Left cardiac atrium (tissue), 4 donors: ENCODE results near the gene NOTO. TPM values are rescaled to one million over a fixed set of nuclear protein-coding genes. Genes with fewer than 3 reads are reported as not detected.

Experiments used
- ATAC-seq, 2 donors: fragments of 200-7000 bp; cut with Tn5 transposase; one replicate each; pipeline ENCODE4 v1.9.1; 2020; ENCODE audit warnings: mild to moderate bottlenecking in 2 of 2, moderate library complexity in 2 of 2
- DNase-seq: peaks from one replicate; pipeline ENCODE4 v3.0.0-alpha.2; 2020
- intact Hi-C, 2 donors: fragments of 100-400 bp; cut with DNase I; formaldehyde crosslinking; loops; one replicate each; pipeline versions ENCODE4 v1.14.1 to v1.15.1; 2022 to 2023
- total RNA-seq, 2 donors: library from RNA; stranded (reverse); fragmentation: NEBNext Ultra II Directional; extraction: Animal tissue kit (Norgen Biotek cat#: 25700); gene quantifications; one replicate each; pipeline ENCODE4 v1.2.1, GENCODE V29; 2021
- donor health status: DM: no; HTN: yes; CAD: no.
- donor health status: DM: no; HTN: yes; CAD: no; lungs with severe emphysema.
- donor health status: DM: yes; HTN: yes; CAD: no.
- donor health status: Dilated cardiomyopathy.

The NOTO gene
- total RNA-seq, 2 donors from 2014 or later, result not detected

DNA sequence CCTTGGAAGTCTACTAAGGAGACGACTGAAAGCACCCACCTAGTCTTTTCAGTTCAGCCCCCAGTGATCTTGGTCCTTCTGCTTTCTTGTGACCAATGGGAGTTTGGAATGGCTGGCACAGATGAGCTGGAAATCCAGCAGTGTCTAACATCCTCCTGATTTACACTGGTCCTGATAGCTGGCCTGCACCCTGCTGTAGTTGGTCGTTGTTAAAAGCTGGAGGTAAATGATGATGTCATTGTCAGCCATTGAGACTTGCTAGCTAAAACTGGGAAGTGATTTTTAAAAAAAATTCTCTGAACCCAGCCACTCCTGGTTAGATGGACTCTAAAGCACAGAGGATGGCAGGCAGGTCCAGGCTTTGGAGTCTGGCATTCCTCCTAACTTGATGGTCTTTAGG lies 51.0 kb downstream of the NOTO start:
- intact Hi-C loops, result no loop called here
- ATAC-seq (no peak), DNase-seq (no peak)

DNA sequence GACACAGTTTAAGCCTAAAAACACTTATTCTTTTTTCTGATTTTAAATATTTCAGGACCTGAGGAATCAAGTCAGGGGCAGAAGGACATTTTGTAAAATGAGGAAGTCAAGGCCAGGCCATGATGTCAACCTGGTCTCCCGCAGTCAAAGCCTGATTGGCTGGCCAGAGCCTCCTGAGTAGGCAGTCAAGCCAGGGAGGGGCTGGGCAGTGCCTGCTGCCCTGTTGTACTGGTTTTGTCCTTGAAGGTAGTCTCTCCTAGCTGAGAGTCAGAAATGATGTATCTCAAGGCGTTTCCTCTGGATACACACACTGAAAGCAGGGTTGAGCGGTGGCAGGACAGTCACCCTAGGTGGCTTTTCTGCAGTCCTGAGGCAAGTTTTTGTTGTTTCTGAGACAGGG lies 51.5 kb downstream of the NOTO start:
- ATAC-seq (no peak), DNase-seq (no peak)
- intact Hi-C loops, result no loop called here

DNA sequence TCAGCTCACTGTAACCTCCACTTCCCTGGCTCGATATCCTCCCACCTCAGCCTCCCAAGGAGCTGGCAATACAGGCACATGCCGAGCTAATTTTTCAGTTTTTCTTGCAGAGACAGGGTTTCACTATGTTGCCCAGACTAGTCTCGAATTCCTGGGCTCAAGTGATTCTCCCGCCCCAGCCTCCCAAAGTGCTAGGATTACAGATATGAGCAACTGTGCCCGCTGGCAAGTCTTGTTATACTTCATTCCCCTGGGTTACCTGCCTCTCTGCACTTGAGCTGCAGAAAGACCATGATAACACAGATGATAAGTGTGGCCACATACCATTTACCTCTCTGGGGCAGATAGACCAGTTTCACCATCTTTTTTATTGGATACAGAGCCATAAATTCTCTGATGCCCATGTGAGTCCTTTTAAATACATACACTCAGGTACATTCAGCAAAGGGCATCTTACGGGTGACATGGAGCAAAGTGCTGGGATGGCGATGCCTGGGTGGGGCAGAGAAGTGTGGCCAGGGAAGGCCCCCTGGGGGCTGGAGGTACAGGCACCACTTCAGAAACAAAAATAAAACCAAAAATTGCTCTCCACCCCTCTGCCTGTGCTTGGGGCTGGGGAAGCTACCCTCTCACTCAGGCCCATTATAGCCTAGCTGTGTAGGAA lies 52.1 kb downstream of the NOTO start:
- ATAC-seq (no peak), DNase-seq (no peak)
- intact Hi-C loops, result no loop called here

DNA sequence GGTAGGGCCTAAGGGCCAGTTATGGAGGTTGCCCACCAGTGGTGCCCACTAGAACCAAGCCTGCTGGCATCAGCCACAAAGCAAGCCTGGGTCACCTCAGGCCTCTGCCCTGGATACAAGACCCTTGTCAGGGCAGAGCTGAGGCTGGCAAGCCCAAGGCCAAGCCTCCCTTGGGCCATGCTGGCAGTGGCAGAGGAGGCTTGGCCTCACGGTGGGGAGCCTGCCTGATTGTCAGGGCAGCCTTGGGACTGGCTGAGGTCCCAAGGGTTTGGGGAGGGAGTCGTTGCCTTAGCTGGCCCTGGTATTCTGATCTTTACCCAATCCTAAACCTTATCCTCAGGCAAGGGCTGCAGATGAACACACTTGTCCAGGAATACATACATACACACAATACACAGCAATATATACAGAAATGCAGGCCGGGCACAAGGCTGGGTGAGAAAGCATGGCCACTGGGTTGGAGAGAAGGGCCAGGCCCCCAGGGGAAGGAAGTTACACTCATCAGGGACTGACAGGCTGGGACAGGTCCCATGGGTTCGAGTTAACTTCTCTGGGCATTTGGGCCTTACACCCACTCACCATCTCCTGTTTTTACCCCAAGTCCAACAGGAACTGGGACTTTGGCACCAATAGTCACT lies 52.8 kb downstream of the NOTO start:
- DNase-seq, result no peak
- intact Hi-C loops, result no loop called here

DNA sequence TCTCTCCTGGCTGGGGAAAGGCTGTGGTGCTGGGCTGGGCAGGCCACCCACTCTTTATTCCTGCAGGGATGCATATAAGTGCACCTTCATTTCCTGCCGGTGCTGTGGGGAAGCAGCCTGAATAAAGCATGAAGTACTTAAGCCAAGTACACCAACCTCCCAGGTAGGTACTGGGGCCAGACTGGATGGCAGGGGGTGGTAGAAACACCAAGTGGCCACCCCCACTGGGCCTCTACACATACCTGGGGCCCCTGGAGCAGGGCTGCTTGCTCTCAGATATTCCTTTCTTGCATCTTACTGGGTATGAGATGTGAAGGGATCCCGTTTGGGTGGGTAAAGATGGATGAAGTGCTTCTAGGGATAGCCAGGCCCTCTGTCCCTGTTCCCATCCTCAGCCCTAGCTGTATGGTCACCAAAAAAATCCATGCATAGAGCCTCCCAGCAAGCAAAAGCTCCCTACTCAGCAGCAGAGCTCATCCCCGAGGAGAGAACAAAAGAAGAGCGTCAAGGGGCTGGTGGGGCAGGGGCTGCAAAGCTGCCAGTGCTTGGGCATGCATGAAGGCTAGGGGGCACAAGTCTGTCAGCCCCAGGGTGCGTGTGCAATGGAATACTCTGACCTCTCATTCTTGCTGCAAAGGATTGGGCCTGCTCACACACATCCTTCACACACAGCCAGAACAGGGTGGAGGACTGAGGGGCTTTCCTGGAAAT lies 53.7 kb downstream of the NOTO start:
- intact Hi-C loops, result no loop called here
- DNase-seq (no peak), ATAC-seq (no peak)

More for the DNA sequence above, 52.8 kb downstream of the NOTO start:
- ATAC-seq, result peak; percentile 5 to 48

DNA sequence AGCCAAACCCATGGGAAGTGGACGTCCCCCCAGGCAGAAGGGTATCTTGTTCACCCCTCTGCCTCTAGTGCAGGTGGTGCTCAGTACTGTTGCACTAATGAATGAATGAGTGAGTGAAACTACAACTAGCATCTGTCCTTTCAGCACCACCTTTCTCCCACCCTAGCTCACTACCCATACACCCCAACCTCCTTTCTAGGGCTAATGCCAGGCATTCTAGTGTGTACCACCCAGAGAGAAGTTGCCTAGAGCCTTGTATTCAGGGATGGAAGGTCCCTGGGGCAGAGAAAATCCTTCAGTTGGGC lies 54.2 kb downstream of the NOTO start:
- DNase-seq, result no peak
- intact Hi-C loops, result no loop called here
- no peak for ATAC-seq

DNA sequence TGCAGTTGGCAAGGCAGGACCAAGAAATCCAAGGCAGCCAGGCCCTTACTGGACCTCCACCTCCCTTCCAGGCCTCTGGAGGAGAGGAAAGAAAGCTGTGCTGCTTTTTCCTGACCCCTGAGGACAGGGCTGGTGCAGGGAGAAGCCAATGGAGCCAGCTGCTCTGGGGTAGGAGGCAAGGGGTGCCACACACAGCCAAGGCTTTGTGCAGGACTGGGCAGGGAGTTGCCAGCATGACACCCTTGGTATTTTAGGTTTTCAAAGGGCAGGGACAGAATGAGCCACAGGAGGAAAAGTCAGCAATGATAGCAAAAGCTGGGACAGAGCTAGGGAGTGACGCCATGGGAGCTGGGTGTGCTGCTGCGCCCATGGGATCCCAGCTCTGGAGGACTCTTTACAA lies 54.6 kb downstream of the NOTO start:
- intact Hi-C loops, result no loop called here
- DNase-seq (no peak), ATAC-seq (no peak)

DNA sequence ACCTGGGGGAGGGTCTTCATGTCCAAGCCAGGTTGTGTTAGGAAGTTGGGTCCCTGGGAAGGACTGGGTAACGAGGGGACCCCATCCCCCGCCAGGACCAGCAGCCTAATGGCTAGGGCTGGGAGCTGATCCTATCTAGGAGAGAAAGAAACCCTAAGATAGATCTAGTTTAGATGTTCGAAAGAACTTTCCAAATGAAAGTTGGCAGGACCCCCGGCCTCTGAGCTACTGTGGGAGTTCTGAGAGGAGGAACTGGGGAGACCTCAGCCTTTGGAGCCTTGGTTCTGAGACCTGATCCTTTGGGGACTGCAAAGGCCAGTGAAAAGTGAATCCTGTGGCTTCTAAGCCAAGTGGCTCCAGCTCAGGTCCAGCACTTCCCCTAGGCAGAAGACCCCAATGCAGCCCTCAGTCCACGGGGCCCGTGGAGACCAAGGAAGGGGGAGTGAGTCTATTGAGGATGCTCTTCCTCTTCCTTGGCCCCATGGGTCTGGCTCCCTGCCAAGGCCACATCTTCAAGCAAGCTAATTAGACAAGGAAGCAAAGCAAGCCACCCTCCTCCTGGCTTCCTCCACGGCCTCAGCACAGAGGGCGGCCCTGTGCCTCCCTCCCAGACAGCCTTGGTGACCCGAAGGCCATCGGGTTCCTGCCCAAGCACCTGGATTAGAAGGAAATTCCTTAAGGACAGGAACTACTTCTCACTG lies 55.2 kb downstream of the NOTO start:
- ATAC-seq, result no peak
- DNase-seq, result no peak
- intact Hi-C loops, result no loop called here

DNA sequence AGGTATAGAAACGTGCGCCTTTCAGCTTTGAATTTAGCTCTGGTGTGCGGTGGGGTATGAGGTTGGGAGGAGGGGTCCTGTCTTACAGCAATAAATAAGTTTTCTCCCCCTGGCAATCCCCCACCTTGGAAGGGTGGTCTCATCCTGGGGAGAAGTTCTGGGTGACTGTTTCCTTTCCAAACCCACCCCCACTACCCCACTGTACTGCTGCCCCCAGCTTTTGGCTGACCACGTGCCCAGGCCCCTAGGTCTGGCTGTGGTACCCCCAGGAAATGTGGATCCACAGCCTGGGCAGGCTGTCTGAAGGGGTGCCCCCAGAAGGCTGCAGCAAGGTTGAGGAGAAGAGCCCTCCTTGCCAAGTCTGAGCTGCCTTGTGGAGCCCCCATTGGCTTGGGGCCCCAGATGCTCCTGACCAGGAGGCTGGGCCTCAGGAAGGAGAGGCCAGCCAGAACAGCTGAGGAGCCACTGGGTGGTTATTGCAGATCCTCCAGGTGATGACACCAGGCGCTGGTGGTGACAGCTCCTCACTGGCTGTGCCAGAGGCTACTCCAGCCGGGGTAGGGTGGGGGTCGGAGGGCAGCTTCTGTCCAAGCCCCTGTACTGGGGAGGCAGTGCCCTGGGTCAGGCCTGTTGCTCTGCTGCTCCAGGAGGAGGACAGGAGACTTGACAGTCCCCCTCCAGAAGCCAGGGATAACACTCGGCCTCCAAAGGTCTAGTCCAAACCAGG lies 56.0 kb downstream of the NOTO start:
- ATAC-seq (no peak), DNase-seq (no peak)
- intact Hi-C loops, result no loop called here

DNA sequence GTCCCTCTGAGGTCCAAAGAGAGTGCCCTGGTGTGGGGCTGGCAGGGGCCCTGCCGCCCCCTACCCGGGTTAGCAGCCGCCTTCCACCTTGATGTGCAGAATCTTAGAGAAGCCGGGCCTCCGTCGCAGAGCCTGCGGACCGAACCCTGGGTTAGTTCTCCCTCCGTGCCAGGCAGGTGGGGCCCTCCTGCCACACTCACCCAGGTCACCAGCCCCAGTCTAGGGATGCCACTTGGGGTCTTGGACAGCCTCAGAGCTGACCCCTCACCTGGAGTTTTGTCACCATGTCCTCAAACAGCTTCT lies 56.5 kb downstream of the NOTO start:
- no peak for ATAC-seq
- no peak for DNase-seq
- intact Hi-C loops, result no loop called here

DNA sequence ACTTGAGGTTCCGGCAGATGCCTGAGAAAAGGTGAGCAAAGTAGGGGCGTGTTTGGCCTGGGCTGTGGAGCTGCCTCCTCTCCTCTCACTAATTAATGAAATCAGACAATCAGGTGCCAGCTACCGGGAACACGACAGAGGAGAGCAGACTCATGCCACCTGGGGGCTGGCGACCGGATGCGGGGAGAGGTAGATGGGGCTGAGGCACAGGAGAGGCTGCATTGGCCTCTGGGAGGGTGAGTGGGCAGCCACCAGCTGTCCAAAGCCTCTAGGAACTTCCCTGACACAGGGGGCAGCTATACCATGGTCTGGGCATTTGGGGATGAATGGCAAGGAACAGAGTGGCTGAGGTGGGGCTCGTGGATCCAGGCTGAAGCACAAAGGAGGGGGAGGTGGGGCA lies 56.9 kb downstream of the NOTO start:
- intact Hi-C loops, result no loop called here
- DNase-seq (no peak), ATAC-seq (no peak)

DNA sequence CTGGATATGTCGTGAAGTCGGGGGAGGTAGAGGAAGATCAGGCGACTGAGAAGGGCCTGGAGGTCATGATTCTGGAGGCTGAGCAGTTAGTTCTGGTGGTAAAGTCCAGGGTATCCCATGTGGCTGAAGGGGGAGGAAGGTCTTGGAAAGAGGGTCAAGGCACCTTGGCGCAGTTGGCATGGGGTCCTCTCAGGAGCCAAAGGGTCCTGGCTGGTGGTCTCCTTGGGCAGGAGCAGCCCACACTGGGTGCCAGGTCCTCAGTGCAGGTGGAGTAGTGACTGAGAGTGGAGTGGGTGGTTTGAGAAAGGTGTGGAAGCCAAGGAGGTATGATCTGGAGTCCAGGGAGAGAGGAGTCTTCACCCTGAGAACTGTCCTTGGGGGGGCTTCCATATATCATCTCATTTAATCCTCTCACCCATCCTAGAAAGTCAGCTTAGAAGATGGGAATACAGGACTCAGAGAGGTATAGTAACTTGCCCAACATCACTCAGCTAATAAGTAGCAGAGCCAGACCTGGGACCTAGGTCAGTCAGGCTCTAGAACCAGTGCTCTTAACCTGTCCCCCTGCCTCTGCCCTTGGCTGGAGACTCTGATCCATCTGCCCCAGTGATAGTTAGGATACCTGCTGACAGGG lies 57.4 kb downstream of the NOTO start:
- intact Hi-C loops, result no loop called here
- DNase-seq (no peak), ATAC-seq (no peak)

DNA sequence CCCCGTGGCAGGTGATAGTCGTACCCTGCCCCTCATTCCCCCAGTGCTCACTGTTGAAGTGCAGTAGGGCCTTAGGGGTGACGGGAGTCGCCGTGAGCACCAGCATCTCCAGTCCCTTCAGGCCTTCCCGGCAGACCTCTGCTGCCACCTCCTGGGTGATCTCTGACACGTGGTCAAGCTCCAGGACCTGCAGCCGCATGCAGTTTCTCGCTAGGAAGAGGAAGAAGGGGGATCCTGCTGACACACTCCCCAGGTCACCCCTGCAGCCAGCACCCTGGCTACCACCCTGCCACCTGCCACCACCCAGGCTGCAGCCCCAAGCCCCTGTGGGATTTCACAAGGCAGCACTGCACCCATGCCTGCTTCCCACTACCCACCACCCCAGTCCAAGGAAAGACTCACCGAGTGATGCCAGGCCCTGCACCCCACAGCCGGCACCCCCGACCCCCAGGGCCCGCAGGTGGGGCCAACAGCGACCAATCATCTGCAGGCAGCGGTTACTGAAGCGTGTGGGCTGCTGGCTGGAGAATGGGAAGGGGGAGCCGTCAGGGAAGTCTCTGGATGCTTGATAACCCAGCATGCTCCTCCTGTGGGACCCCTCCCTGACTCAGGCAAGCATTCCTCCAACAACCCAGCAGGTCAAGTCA lies 58.1 kb downstream of the NOTO start:
- peak; percentile 56 to 66 for ATAC-seq
- intact Hi-C loops, result no loop called here
- no peak for DNase-seq

Other genes starting within 250 kb of the NOTO start
- gene SFXN5, start 130.9 kb upstream of the NOTO start, total RNA-seq, result 10 to 100 TPM in 1 of 2 donors, 1 to 10 TPM in 1; 9.0 to 10.5 TPM
- gene RAB11FIP5, start 89.6 kb upstream of the NOTO start, total RNA-seq, result 10 to 100 TPM; 21.7 to 31.8 TPM
- gene SMYD5, start 11.7 kb downstream of the NOTO start, total RNA-seq, result 10 to 100 TPM; 14.1 to 18.2 TPM
- 10 to 100 TPM; 76.2 to 79.6 TPM for gene PRADC1, start 30.7 kb downstream of the NOTO start, total RNA-seq
- gene CCT7, start 31.7 kb downstream of the NOTO start, total RNA-seq, result 100 to 1,000 TPM; 181 to 184 TPM
- gene FBXO41, start 81.9 kb downstream of the NOTO start, total RNA-seq, result 1 to 10 TPM; 2.0 to 2.3 TPM
- not detected for gene EGR4, start 91.0 kb downstream of the NOTO start, total RNA-seq
- 1 to 10 TPM; 7.7 to 8.2 TPM for gene ALMS1, start 183.3 kb downstream of the NOTO start, total RNA-seq